Renal pelvis (tissue), 4 donors: ENCODE measurements around the gene CCNYL1. TPM values are rescaled to one million over a fixed set of nuclear protein-coding genes. Genes with fewer than 3 reads are reported as not detected.

ENCODE experiments used
- DNase-seq: peaks from one replicate; pipeline ENCODE4 v3.0.0-alpha.2; 2013
- polyA plus RNA-seq, 3 donors: library from polyadenylated mRNA; unstranded; fragments of 120-200 nt; gene quantifications; one replicate each; pipeline ENCODE4 v1.2.1, GENCODE V29; 2013; ENCODE audit not compliant: insufficient read length in 3 of 3

CCNYL1 gene
- polyA plus RNA-seq, 3 donors, result 16.3 to 20.7 (median 19.2) TPM

DNA sequence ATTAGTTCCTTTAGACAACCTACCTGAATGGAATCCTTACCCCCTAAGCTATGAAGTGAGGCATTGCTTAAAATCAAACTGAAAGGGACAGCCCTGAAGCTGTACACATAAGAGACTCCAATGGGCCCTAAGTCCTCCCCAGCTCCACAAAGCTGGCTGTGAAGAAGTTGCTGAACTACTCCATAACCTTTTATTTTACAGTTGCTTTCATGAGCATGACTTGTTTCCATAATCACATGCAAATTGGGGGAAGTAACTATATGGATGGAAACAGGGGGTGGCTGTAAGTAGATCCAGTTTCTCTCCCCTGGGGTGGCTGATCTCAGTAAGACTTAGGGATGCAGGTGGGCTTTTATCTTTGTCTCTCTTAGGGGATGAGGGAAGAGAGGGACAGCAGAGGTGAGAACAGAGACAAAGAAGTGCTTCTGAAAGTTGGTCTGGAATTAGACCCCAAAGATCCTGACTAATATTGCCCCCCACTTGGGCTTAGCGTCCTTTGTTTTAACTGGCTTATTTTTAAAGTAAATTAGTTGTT, 52.7 kb downstream of the CCNYL1 start:
- no peak for DNase-seq

DNA sequence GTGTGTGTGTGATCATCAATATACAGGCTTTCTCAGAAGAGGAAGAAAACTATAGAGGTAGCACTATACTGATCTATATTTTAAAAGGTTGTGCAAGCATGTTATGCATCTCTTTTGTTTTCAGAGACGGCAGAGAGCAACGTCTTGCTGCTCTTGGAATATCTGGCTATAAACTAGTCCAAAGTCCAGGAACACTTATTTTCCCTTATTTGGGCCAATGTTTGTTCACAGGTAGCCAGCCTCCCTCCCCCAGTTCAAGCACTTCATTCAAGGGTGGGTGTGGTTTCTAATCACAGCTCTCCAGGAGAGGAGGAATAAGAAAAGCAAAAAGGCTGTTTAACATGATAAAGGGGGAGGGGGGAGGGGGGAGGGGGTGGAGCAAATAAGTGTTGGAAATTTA, 54.1 kb downstream of the CCNYL1 start:
- DNase-seq, result no peak

DNA sequence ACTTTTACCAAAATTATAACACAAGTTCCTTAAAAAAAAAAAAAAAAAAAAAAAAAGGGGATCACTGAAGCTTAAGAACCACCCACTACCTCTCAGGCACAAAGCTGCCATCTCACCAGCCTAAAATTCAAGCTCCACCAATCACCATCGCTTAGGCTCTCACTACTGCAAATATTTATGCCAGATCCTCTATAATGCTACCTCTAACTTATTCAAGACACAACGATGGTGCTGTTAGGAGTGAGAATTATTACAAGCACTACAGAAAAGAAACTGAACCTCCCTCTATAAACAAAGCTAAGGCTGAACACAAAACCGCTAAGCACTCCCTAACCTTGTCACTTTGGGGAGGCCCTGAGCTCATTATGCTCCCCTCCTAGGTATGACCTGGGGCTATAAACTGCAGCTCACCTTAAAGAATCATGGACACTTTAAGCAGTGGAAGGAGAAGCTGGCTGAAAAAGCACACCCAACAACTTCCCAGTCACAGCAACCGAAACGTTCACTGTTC, 54.7 kb downstream of the CCNYL1 start:
- no peak for DNase-seq

DNA sequence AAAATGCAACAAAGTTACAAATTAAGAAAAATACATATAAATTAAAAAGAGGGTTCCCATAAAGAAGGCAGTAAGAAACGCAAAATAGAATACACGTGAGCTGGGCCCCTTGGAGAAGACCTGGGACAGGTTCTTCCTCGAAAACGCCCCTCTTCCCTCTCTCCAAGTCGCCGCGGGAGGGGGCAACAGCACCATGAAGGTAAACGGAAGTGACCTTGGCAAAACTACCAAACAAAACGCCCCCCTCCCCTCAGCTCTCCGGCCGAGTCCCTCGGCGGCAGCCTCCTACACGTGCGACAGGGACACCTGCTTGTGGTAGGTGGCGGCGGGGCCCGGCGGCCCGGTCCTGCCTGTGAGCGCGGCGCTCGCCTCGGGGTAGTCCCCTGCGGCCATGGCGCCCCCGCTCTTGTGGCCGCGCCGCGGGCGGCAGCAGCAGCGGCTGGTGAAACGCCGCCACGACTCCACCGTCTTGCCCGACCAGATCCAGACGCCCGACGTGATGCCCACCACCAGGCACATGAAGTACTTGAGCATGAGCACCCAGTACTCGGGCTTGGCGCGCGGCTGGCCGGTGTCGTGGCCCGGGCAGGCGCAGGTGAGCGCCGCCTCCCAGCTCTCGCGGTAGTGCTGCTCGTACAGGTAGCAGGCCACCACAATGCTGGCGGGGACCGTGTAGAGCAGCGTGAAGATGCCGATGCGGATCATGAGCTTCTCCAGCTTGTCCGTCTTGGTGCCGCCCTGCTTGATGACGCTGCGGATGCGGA, 55.4 kb downstream of the CCNYL1 start:
- no peak for DNase-seq

DNA sequence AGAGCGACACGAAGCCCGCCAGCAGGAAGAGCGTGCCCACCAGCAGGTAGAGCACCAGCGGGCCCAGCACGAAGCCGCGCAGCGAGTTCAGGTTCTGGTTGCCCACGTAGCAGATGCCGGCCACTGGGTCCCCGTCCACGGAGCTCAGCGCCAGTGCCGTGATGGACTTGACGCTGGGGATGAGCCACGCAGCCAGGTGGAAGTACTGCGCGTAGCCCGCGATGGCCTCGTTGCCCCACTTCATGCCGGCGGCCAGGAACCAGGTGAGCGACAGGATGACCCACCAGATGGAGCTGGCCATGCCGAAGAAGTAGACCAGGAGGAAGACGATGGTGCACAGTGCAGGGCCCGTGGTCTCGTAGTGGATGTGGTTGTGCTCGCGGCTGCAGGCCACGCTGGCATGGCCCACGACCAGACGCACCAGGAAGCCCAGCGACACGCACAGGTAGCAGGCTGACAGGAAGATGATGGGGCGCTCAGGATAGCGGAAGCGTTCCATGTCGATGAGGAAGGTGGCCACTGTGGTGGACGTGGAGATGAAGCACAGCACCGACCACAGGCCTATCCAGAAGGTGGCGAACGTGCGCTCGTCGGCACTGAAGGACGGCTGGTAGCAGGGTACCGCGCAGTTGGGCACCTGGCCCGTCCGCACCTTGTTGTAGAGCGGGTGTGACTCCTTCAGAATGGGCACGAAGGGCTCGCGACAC, 56.2 kb downstream of the CCNYL1 start:
- peak; percentile 44 for DNase-seq

DNA sequence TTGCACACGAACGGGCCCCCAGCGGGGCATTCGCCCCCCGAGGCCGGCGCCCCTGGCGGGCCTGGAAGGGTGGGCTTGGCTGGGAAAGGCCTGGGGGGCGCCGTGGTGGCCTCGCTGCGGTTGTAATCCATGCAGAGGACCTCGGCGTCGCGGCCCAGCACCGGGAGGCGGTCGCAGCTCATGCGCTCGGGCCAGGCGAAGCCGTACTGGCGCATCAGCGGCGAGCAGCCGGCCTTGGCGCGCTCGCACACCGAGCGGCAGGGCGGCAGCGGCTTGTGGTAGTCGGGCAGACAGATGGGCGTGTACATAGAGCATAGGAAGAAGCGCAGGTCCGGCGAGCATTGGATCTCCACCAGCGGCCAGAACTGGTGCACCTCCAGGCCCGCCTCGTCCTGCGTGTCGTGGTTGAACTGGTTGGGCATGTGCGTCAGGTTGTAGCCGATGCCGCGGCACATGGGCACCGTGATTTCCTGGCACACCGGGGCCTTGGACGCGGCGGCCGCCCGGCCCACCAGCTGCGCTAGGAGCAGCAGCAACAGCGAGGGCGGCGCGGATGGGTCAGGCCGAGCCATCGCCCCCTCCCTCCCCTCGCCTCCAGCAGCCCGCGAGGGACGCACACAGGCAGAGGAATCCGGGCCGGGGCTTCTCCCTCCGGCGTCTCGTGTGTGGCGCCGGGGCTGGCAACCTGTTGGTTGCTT, 56.9 kb downstream of the CCNYL1 start:
- peak; percentile 20 for DNase-seq

DNA sequence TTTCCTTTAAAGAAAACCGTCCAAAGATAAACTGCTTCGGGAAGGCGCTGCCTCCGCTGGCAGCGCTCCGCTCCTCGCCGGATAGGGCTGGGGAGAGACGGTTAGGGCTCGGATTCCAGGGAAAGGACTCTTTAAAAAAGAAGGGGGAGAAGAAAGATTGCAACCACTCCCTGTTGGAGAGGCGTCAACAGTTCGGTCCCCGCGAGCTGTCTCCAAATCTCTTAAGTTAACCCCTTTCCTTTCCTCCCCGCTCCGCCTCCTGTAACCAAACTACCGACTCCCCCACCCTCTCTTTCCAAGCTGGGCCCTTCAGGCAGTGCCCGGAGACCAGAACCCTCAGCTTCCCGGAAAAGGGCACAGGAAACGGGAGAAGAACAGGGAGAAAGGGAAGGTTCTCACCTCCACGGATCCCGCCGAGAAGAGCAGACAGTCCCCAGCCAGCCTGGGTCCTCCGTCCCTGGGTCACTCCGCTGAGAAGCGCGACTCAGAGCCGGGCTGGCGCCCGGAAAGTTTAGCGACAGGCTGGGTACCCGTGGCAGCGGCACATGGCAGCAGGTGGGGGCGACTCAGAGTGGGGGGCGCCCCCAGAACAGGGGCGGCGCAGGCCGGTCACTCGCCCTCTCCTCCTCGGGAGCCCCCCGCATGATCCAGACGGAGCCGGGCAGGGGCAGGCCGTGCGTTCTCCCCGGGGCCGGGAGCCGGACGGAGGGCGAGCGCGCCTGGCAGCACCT, 57.6 kb downstream of the CCNYL1 start:
- peak; percentile 24 for DNase-seq

DNA sequence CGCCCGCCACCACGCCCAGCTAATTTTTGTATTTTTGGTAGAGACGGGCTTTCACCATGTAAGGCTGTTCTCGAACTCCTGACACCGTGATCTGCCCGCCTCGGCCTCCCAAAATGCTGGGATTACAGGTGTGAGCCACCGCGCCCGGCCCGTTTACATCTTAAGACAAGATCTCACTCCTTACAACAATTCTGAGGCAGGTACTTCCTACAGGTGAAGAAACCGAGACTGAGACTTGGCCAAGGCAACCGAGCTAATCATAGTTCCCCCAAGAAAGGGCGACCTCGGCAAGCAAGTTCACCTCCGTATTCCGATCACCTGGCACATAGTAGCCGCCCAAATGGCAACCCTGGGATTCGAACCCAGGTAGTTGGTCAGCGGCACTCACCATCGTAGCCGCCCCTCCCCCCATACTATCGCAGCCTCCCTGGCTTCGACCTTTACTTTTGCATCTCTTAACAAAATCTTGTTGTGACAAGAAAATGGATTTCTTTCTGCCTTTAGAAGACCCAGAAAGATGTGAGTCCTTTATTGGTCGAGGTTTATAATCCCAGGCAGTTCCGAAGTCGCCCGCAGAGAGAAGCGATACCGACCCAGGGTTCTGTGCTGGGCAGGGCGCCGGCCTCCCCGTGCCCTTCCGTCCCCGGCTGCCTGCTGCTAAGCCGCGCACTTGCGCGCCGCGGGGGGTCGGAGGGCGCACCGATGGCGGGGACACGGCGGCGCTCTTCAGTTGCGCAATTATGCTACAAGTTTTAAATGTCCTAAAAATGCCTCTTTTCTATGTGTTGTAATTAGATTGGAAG, 59.4 kb downstream of the CCNYL1 start:
- DNase-seq, result no peak

DNA sequence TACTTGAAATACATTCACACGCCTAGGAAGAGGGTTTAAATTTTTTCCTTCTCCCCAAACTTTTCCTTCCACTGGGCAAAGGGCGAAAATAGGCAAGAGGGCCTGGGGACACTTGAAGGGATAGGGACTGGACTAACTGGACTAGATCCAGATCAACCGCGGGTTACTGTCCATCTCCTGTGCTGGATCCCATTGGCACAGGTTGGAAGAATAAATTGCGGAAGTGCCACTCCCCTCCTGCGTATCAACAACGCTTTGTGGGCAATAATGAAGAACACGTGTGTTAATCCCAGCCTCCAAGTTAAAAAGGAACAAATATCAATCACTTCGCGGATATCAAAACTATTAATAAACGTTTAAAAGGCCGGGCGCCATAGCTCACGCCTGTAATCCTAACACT, 60.0 kb downstream of the CCNYL1 start:
- no peak for DNase-seq

DNA sequence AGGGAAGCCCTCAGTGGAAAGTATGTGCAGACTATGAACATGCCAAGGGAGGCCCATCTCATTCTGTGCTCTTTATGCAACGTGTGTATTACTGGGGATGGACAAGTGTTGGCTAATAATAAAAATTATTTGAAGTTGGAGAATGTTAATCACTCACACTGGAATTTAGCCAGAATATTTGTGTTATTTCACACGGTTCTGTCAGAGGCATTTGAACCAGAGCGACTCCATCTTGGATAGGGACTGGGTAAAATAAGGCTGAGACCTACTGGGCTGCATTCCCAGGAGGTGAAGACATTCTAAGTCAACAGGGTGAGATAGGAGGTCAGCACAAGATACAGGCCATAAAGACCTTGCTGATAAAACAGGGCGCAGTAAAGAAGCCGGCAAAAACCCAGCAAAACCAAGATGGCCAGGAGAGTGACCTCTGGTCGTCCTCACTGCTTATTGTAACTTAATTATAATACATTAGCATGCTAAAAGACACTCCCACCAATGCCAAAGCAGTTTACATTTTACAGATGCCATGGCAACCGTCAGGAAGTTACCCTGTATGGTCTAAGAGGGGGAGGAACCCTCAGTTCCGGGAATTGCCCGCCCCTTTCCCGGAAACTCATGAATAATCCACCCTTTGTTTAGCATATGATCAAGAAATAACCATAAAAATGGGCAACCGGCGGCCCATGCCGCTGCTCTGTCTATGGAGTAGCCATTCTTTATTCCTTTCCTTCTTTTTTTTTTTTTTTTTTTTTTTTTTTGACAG, 60.8 kb downstream of the CCNYL1 start:
- peak; percentile 38 for DNase-seq

DNA sequence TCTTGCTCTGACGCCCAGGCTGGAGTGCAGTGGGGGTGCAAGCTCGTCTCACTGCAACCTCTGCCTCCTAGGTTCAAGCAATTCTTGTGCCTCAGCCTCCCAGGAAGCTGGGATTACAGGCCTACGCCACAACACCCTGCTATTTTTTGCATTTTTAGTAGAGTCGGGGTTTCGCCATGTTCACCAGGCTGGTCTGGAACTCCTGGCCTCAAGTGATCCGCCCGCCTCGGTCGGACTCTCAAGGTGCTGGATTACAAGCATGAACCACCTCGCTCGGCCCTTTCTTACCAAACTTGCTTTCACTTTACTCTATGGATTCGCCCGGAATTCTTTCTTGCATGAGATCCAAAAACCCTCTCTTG, 61.4 kb downstream of the CCNYL1 start:
- no peak for DNase-seq

DNA sequence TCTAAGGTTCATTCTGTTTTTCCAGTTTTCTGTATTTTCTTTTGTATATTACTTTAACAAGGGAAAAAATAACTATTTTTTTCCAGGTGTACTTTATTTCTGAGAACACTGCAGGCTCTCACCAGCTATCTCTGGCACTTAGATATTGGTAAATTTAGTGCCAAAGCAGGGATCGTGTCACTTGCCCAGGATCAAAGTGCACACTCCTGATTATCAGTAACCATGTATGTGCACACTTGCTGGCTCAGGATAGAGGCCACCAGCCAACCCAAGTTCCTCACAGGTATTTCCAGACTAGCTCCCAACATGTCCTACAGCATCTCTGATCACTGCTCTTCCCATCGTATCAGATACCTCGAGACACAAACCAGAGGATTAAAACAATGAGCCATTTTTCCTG, 64.0 kb downstream of the CCNYL1 start:
- DNase-seq, result no peak

DNA sequence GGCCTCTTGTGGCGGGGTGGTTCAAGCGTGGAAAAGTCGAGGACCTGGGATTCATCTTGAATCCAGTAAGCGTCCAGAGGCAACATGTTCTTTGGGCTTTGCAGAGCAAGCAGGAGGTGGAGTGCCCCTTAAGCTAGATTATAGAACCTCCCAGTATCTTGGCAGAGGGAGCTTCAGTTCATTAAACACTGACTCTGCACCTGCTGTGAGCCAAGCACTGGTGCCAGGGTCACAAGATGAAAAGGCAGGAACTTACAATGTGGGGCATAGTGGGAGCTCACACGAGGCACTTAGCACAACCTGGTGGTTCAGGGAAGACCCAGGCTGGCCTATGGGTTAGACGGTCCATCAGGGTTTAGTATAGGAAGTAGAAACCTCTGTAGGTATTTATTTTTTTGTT, 65.7 kb downstream of the CCNYL1 start:
- no peak for DNase-seq

DNA sequence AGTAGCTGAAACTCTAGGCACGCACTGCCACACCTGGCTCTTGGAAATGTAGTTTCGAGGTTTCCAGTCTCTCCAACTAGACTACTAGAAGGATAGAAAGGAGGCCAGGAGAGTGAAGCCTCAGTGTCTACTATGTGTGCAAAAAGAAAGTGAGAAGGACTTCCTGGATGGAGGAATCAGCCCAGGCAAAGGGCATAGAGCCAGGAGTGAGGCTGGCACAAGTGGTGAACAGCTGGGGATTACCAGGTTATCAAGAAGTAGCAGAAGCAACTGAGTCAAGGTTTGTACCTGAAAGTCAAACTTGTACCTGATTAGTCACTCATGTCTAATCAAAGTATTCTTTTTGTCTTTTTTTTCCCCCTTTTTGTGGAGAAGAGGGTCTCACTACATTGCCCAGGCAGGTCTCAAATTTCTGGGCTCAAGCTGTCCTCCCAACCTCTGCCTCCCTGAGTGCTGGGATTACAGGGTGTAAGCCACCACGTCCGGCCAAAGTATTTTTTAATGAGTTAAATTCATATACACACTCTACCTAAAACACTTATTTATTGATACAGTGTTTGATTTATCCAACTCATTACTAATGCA, 67.0 kb downstream of the CCNYL1 start:
- no peak for DNase-seq

DNA sequence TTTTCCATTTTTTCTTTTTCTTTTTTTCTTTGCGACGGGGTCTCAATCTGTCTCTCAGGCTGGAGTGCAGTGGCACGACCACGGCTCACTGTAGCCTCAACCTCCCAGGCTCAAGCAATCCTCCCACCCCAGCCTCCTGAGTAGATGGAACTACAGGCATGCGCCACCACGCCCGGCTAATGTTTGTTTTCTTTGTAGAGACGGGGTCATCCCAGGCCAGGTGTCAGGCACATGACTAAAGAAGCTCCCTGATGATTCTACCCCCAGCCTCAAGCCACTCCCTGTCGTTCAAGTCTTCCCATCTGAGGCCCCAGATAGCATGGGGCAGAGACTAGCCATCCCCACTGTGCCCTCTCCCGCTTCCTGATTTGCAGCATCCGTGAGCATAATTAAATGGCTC, 68.1 kb downstream of the CCNYL1 start:
- no peak for DNase-seq

DNA sequence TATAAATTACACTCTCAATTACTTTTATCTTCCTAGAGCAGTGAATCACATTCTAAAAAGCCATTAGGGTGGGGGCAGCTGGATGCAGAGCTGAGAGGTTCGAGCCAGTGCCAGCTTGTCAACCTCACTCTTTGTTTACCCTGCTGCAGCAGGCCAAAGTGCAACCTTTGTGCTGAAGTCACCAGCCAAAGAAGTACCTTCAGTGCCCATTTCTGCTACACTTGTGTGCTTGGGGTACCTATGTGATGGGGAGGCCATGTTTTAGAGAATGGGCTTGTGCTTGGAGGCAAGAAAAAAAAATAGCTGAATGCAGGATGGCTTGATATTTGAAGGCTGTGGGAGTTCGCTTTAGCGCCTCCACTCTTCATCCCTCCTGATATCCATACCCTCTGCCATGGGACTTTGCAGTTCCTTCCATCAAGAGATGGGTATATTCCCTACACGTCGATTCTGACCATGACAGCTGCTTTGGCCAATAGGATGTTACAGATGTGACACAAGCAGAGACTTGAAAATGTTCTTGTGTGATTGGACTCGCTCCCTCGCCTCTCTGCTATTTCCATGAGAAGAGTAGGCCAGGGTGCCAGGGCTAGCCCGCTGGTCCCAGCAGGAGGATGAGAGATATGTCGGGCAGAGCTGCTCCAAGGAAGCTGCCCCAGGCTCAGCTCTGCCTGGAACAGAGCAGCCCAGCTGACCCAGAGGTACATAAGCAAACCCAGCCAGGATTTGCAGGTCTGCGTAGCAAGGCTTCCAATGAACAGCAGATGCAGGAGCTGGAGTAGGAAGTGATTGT, 71.0 kb downstream of the CCNYL1 start:
- DNase-seq, result no peak

DNA sequence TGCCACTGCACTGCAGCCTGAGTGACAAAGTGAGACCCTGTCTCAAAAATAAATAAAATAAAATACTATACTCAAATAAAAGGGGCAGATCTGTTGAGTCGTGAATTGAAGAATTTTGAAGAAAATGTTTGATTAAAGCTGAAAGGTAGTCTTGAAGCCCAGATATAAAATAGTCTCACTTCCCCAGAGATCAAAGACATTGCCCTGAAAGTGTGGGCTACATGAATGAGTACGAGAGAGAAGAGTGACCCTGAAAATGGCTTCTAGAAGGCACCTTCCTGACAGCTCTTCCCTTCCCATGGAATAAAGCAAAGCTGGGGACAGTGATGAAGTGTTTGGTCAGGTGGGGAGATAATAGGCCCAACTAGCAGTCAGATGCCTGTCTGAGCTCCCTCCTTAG, 72.1 kb downstream of the CCNYL1 start:
- no peak for DNase-seq

DNA sequence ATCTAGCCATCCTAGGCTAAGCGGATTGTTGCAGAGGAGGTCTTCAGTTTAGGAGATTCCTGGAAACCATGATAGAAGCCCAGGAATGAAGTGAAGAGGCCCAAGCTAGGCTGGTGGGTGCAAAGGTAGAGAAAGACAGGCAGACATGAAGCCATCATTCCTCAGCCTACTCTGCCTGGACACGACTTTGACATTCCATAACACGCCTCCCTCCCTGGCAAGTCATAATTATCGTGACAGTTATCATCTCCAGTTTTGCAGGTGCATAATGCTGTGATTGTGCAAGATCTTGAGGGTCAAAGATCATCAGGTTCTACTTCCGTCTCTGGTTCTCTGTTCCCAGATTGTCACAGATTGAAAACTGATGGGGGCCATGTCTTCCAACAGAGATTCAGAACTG, 73.5 kb downstream of the CCNYL1 start:
- DNase-seq, result no peak

DNA sequence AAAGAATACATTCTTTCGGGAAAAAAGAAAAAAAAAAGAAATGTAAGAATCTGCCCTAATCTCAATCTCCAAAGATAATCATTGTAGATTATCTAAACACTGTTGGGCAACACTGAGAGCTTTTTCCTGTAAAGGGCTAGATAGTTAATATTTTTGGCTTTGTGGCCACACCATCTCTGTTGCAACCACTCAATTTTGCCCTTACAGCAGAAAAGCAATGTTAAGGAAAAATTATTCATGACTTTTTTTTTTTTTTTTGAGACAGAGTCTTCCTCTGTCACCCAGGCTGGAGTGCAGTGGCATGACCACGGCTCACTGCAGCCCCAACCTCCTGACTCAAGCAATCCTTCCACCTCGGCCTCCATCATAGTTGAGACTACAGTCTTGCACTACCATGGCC, 75.6 kb downstream of the CCNYL1 start:
- no peak for DNase-seq
